ENCODE measurements around the gene TUB.

GRCh38 chr11:8109675-8110074 is 28.7 kb downstream of the TUB start:
- TF ChIP-seq CTCF (IDR thresholded peaks at IDR 0.05; ENCODE audit: insufficient read depth, low read length, poor library complexity, severe bottlenecking) = no peak
- TF ChIP-seq EZH2phosphoT487 (conservative IDR thresholded peaks at IDR 0.05; ENCODE audit: low read length) = no peak

All from SU-DHL-6 (cell line).